Measurements from ENCODE around the gene RPS6KB2.
A peak's percentile ranks its signal among the peaks of the same experiment; 100 is the strongest.
"Not testable (repeated sequence)": the region's sequence is repeated elsewhere in the genome, so short reads cannot be mapped to it uniquely, and the experiment has no call there.

Gene RPS6KB2

GRCh38 chr11:67393437-67393836 lies 34.9 kb upstream of the RPS6KB2 start:
- ATAC-seq (no peak), DNase-seq (no peak)
- no peaks in the 10 kb centered on the region for H3K27me3 Mint-ChIP-seq
- H3K27ac Mint-ChIP-seq = no peak overlapping the region
- no peaks in the 10 kb centered on the region for H3K9me3 Mint-ChIP-seq
- H3K36me3 Mint-ChIP-seq (ENCODE audit: low read depth) = peaks cover 20% of the 10 kb centered on the region
- peak overlapping the region; percentile 92 for H3K4me3 Mint-ChIP-seq
- peaks cover 48% of the 10 kb centered on the region for H3K4me1 Mint-ChIP-seq

- Mint-ChIP-seq H3K4me1 (peaks cover 50% of the 10 kb centered on the region), H3K9me3 (no peaks in the 10 kb centered on the region), H3K27ac (peak overlapping the region; percentile 49), H3K27me3 (no peaks in the 10 kb centered on the region), H3K36me3 (ENCODE audit: low read depth) (peaks cover 22% of the 10 kb centered on the region), H3K4me3 (peak overlapping the region; percentile 64)
- DNase-seq = no peak
- ATAC-seq = no peak
Observed at GRCh38 chr11:67393990-67394389, 34.3 kb upstream of the RPS6KB2 start.

GRCh38 chr11:67395555-67396258 lies 32.6 kb upstream of the RPS6KB2 start:
- H3K4me1 Mint-ChIP-seq = peaks cover 55% of the 10 kb centered on the region
- ATAC-seq (no peak), DNase-seq (no peak)
- H3K27ac Mint-ChIP-seq = no peak overlapping the region
- peaks cover 34% of the 10 kb centered on the region for H3K36me3 Mint-ChIP-seq (ENCODE audit: low read depth)
- H3K9me3 Mint-ChIP-seq = no peaks in the 10 kb centered on the region
- no peak overlapping the region for H3K4me3 Mint-ChIP-seq
- H3K27me3 Mint-ChIP-seq = no peaks in the 10 kb centered on the region

- no peak for ATAC-seq
- H3K9me3 Mint-ChIP-seq = no peaks in the 10 kb centered on the region
- H3K36me3 Mint-ChIP-seq (ENCODE audit: low read depth) = peaks cover 35% of the 10 kb centered on the region
- no peaks in the 10 kb centered on the region for H3K27me3 Mint-ChIP-seq
- DNase-seq = no peak
- H3K4me3 Mint-ChIP-seq = no peak overlapping the region
- H3K27ac Mint-ChIP-seq = no peak overlapping the region
- peaks cover 50% of the 10 kb centered on the region for H3K4me1 Mint-ChIP-seq
Observed at GRCh38 chr11:67396259-67396581, 32.1 kb upstream of the RPS6KB2 start.

- H3K9me3 Mint-ChIP-seq = no peaks in the 10 kb centered on the region
- H3K27ac Mint-ChIP-seq = peak overlapping the region; percentile 73
- DNase-seq (no peak), ATAC-seq (no peak)
- H3K36me3 Mint-ChIP-seq (ENCODE audit: low read depth) = peaks cover 35% of the 10 kb centered on the region
- peaks cover 46% of the 10 kb centered on the region for H3K4me1 Mint-ChIP-seq
- H3K4me3 Mint-ChIP-seq = no peak overlapping the region
- no peaks in the 10 kb centered on the region for H3K27me3 Mint-ChIP-seq
Observed at GRCh38 chr11:67396587-67397389, 31.5 kb upstream of the RPS6KB2 start.

- ATAC-seq (no peak), DNase-seq (no peak)
- Mint-ChIP-seq H3K36me3 (ENCODE audit: low read depth) (peaks cover 35% of the 10 kb centered on the region), H3K27me3 (no peaks in the 10 kb centered on the region), H3K9me3 (no peaks in the 10 kb centered on the region), H3K27ac (peak overlapping the region; percentile 35), H3K4me1 (peaks cover 46% of the 10 kb centered on the region), H3K4me3 (no peak overlapping the region)
Observed at GRCh38 chr11:67397536-67397935, 30.8 kb upstream of the RPS6KB2 start.

- Mint-ChIP-seq H3K9me3 (no peaks in the 10 kb centered on the region), H3K4me3 (no peak overlapping the region), H3K36me3 (ENCODE audit: low read depth) (peaks cover 33% of the 10 kb centered on the region), H3K27ac (peak overlapping the region; percentile 35), H3K27me3 (no peaks in the 10 kb centered on the region), H3K4me1 (peaks cover 44% of the 10 kb centered on the region)
- DNase-seq (no peak), ATAC-seq (no peak)
Observed at GRCh38 chr11:67397986-67398660, 30.2 kb upstream of the RPS6KB2 start.

GRCh38 chr11:67398661-67399563 lies 29.4 kb upstream of the RPS6KB2 start:
- Mint-ChIP-seq H3K27ac (peak overlapping the region; percentile 42), H3K27me3 (no peaks in the 10 kb centered on the region), H3K36me3 (ENCODE audit: low read depth) (peaks cover 30% of the 10 kb centered on the region), H3K9me3 (no peaks in the 10 kb centered on the region), H3K4me1 (peaks cover 44% of the 10 kb centered on the region), H3K4me3 (peak overlapping the region; percentile 4)
- DNase-seq = no peak
- no peak for ATAC-seq

- Mint-ChIP-seq H3K27me3 (no peaks in the 10 kb centered on the region), H3K4me1 (peaks cover 50% of the 10 kb centered on the region), H3K36me3 (ENCODE audit: low read depth) (peaks cover 30% of the 10 kb centered on the region), H3K27ac (peak overlapping the region; percentile 75), H3K4me3 (peak overlapping the region; percentile 88), H3K9me3 (no peaks in the 10 kb centered on the region)
- ATAC-seq (no peak), DNase-seq (no peak)
Observed at GRCh38 chr11:67400251-67400941, 27.9 kb upstream of the RPS6KB2 start.

GRCh38 chr11:67400942-67401494 lies 27.3 kb upstream of the RPS6KB2 start:
- peak; percentile 7 for ATAC-seq
- H3K9me3 Mint-ChIP-seq = no peaks in the 10 kb centered on the region
- peak overlapping the region; percentile 88 for H3K4me3 Mint-ChIP-seq
- H3K36me3 Mint-ChIP-seq (ENCODE audit: low read depth) = peaks cover 31% of the 10 kb centered on the region
- H3K4me1 Mint-ChIP-seq = peaks cover 55% of the 10 kb centered on the region
- peak; percentile 40 for DNase-seq
- peak overlapping the region; percentile 75 for H3K27ac Mint-ChIP-seq
- no peaks in the 10 kb centered on the region for H3K27me3 Mint-ChIP-seq

GRCh38 chr11:67401495-67402191 lies 26.7 kb upstream of the RPS6KB2 start, which contains the start of gene PPP1CA:
PPP1CA (minus strand) TSS chr11:67401858; CDS start chr11:67401782, 76 bp downstream.
- Mint-ChIP-seq H3K36me3 (ENCODE audit: low read depth) (peaks cover 32% of the 10 kb centered on the region), H3K27me3 (no peaks in the 10 kb centered on the region), H3K9me3 (no peaks in the 10 kb centered on the region), H3K27ac (peak within 1 kb of the TSS; percentile 87), H3K4me3 (peak within 1 kb of the TSS; percentile 88), H3K4me1 (peaks cover 61% of the 10 kb centered on the region)
- ATAC-seq (peak; percentile 64), DNase-seq (peak; percentile 92)

- not testable (repeated sequence) for ATAC-seq, H3K9me3 Mint-ChIP-seq, H3K27me3 Mint-ChIP-seq, DNase-seq
- Mint-ChIP-seq H3K36me3 (ENCODE audit: low read depth) (peaks cover 35% of the 10 kb centered on the region), H3K4me3 (peak overlapping the region; percentile 88), H3K27ac (peak overlapping the region; percentile 87), H3K4me1 (peaks cover 63% of the 10 kb centered on the region)
Observed at GRCh38 chr11:67402192-67402839, 26.0 kb upstream of the RPS6KB2 start.
